ENCODE results near the gene MAP3K10. TPM values are rescaled to one million over a fixed set of nuclear protein-coding genes. Genes with fewer than 3 reads are reported as not detected.

MAP3K10 gene
- total RNA-seq, 4 donors from 2014 or later = 4.8 to 10.1 (median 5.3) TPM

- Histone ChIP-seq H3K4me3 (peak overlapping the region; percentile 66 to 85 (median 76)), H3K9me3 (no peaks in the 10 kb centered on the region), H3K4me1 (peaks cover 12 to 35% (median 20%) of the 10 kb centered on the region in 3 donors), H3K27me3 (no peaks in the 10 kb centered on the region), H3K36me3 (no peaks in the 10 kb centered on the region), H3K27ac (peak overlapping the region; percentile 70 to 96 (median 89))
- TF ChIP-seq POLR2A (IDR thresholded peaks at IDR 0.05) (no peak), CTCF (IDR thresholded peaks at IDR 0.05) (no peak)
- no peak for DNase-seq
- intact Hi-C loops (cut with DNase I) = no loop called here
- 0 to 40% methylated on average over 1 to 2 of the region's 62 CpGs for WGBS, 2 donors
Measured at GRCh38 chr19:40191836-40192646, 815 bp downstream of the MAP3K10 start.

GRCh38 chr19:40192758-40193586 is 1.7 kb downstream of the MAP3K10 start:
- no peak for DNase-seq
- H3K4me3 ChIP-seq = peak overlapping the region in 2 of 4 donors; percentile 66 to 80

GRCh38 chr19:40193587-40193849 is 2.3 kb downstream of the MAP3K10 start:
- H3K9me3 ChIP-seq = no peaks in the 10 kb centered on the region
- H3K27me3 ChIP-seq = no peaks in the 10 kb centered on the region
- no peak overlapping the region for H3K27ac ChIP-seq
- intact Hi-C loops (cut with DNase I) = no loop called here
- TF ChIP-seq CTCF (IDR thresholded peaks at IDR 0.05) (no peak), POLR2A (IDR thresholded peaks at IDR 0.05) (no peak)
- H3K4me1 ChIP-seq = peaks cover 12 to 35% (median 20%) of the 10 kb centered on the region in 3 donors
- WGBS, 2 donors = 88% methylated on average over 3 of the region's 3 CpGs
- DNase-seq = no peak
- no peak overlapping the region for H3K4me3 ChIP-seq
- peaks cover 0 to 4% (median 0%) of the 10 kb centered on the region in 3 donors for H3K36me3 ChIP-seq

More at GRCh38 chr19:40192758-40193586, 1.7 kb downstream of the MAP3K10 start:
- intact Hi-C loops (cut with DNase I) = no loop called here
- 83 to 86% methylated on average over 5 of the region's 5 CpGs for WGBS, 2 donors
- Histone ChIP-seq H3K27me3 (no peaks in the 10 kb centered on the region), H3K36me3 (no peaks in the 10 kb centered on the region), H3K27ac (no peak overlapping the region), H3K4me1 (peaks cover 12 to 35% (median 20%) of the 10 kb centered on the region in 3 donors), H3K9me3 (no peaks in the 10 kb centered on the region)
- TF ChIP-seq POLR2A (IDR thresholded peaks at IDR 0.05) (no peak), CTCF (IDR thresholded peaks at IDR 0.05) (no peak)

GRCh38 chr19:40198272-40198990 is 7.2 kb downstream of the MAP3K10 start:
- TF ChIP-seq CTCF (IDR thresholded peaks at IDR 0.05) (no peak), POLR2A (IDR thresholded peaks at IDR 0.05) (no peak)
- no peak overlapping the region for H3K4me3 ChIP-seq
- DNase-seq = no peak
- no peak overlapping the region for H3K27ac ChIP-seq
- H3K4me1 ChIP-seq = peaks cover 0 to 4% (median 0%) of the 10 kb centered on the region in 3 donors
- no peaks in the 10 kb centered on the region for H3K27me3 ChIP-seq
- 94% methylated on average over 14 to 26 of the region's 29 CpGs for WGBS, 2 donors
- intact Hi-C loops (cut with DNase I) = no loop called here
- H3K36me3 ChIP-seq = peaks cover 0 to 31% (median 0%) of the 10 kb centered on the region in 3 donors
- H3K9me3 ChIP-seq = no peaks in the 10 kb centered on the region
